Ectodermal cell (in vitro differentiated cells): ENCODE results near the gene TUBG1.
"Not testable (repeated sequence)": the region's sequence is repeated elsewhere in the genome, so short reads cannot be mapped to it uniquely, and the experiment has no call there.

Experiments
- H3K27ac ChIP-seq: 2 replicates; pipeline ENCODE4 v1.7.0; 2013; ENCODE audit warnings: mild to moderate bottlenecking, low read depth, low read length; ENCODE audit not compliant: insufficient read depth, poor library complexity, severe bottlenecking
- H3K27me3 ChIP-seq: 2 replicates; pipeline ENCODE4 v1.7.0; 2013; ENCODE audit warnings: mild to moderate bottlenecking, low read length; ENCODE audit not compliant: insufficient read depth, control insufficient read depth, poor library complexity, severe bottlenecking
- H3K36me3 ChIP-seq: one replicate; pipeline ENCODE4 v1.7.0; 2013; ENCODE audit warnings: low read length; ENCODE audit not compliant: control insufficient read depth, insufficient read depth
- H3K4me1 ChIP-seq: one replicate; pipeline ENCODE4 v1.7.0; 2013; ENCODE audit warnings: low read length; ENCODE audit not compliant: control insufficient read depth, insufficient read depth
- H3K4me3 ChIP-seq: 2 replicates; pipeline ENCODE4 v1.7.0; 2013; ENCODE audit warnings: low read depth, low read length, control low read depth; ENCODE audit not compliant: insufficient read depth
- H3K9me3 ChIP-seq: 2 replicates; pipeline ENCODE4 v1.7.0; 2013; ENCODE audit warnings: mild to moderate bottlenecking, low read length, moderate library complexity; ENCODE audit not compliant: control insufficient read depth
- WGBS, 2 experiments: methylation state at CpG; one replicate each; pipeline ENCODE4 v1.1.7; 2013; ENCODE audit warnings: missing lambda C conversion rate in 2 of 2; 5-methylcytosine and 5-hydroxymethylcytosine counted together

Gene TUBG1

GRCh38 chr17:42607769-42608168 lies 1.7 kb upstream of the TUBG1 start:
- Histone ChIP-seq H3K9me3 (no peaks in the 10 kb centered on the region), H3K27ac (no peak overlapping the region), H3K27me3 (no peaks in the 10 kb centered on the region), H3K36me3 (peaks cover 11% of the 10 kb centered on the region), H3K4me1 (peaks cover 4% of the 10 kb centered on the region), H3K4me3 (peak overlapping the region; percentile 74)
- WGBS, 2 experiments: 87 to 93% methylated on average over 3 of the region's 3 CpGs

DNA sequence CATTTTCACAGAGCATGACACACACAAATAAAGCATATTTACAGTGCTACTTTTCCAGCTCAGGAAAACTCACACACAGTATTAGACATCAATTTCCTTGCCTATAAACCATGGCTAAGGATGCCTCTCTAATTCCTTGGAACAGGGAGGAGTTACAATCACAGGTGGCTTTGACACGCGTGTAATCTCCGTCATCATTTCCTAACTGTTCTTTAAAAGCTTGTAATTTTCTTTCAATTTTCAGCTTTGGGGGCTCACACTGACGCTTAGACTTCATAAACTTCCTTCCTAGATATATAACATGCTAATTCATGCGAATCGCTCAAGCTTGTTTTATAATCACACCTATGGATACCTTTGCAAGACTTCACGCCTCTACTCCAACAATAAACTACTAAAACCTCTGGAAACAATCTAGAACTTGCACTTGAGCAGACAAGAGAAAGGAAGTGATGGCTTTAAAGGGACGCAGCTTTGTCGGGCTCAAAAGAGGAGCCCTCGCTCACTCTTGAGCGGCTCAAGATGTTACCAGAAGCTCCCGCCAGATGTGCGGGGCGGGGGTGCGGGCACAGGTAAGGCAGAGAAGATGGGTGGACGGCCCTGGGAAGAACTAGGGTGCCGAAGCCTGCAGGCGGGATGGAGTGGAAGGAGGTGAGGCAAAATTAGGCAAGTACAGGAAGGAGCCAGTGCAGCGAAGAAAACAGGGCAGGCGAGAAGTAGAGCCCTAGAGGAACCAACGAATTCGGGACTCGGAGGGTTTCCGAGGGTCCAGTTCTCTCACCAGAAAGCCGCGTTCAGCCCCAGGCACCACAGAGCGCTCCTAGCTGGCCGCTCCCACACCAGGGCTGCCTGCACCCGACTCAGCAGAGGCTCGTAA lies 940 bp upstream of the TUBG1 start:
- 2 to 3% methylated on average over 30 of the region's 30 CpGs for WGBS, 2 experiments
- Histone ChIP-seq H3K27me3 (no peaks in the 10 kb centered on the region), H3K36me3 (peaks cover 16% of the 10 kb centered on the region)

GRCh38 chr17:42609814-42610801 lies 625 bp downstream of the TUBG1 start:
- not testable (repeated sequence) for H3K27me3 ChIP-seq, H3K4me1 ChIP-seq, H3K9me3 ChIP-seq
- Histone ChIP-seq H3K36me3 (peaks cover 30% of the 10 kb centered on the region), H3K4me3 (peak overlapping the region; percentile 91), H3K27ac (peak overlapping the region; percentile 64)
- 13 to 14% methylated on average over 33 to 34 of the region's 42 CpGs for WGBS, 2 experiments

More for the DNA sequence above, 940 bp upstream of the TUBG1 start:
- Histone ChIP-seq H3K4me3 (peak overlapping the region; percentile 74), H3K4me1 (peaks cover 4% of the 10 kb centered on the region), H3K27ac (no peak overlapping the region), H3K9me3 (no peaks in the 10 kb centered on the region)

GRCh38 chr17:42612013-42612412 lies 2.5 kb downstream of the TUBG1 start:
- peaks cover 38% of the 10 kb centered on the region for H3K36me3 ChIP-seq
- peaks cover 4% of the 10 kb centered on the region for H3K4me1 ChIP-seq

GRCh38 chr17:42613699-42614295 lies 4.3 kb downstream of the TUBG1 start:
- H3K36me3 ChIP-seq: peaks cover 38% of the 10 kb centered on the region
- H3K27me3 ChIP-seq: no peaks in the 10 kb centered on the region
- H3K9me3 ChIP-seq: no peaks in the 10 kb centered on the region
- WGBS, 2 experiments: 96% methylated on average over 15 of the region's 17 CpGs
- H3K27ac ChIP-seq: no peak overlapping the region
- peaks cover 4% of the 10 kb centered on the region for H3K4me1 ChIP-seq
- no peak overlapping the region for H3K4me3 ChIP-seq

More at GRCh38 chr17:42612013-42612412, 2.5 kb downstream of the TUBG1 start:
- 91 to 94% methylated on average over 4 of the region's 4 CpGs for WGBS, 2 experiments
- no peaks in the 10 kb centered on the region for H3K27me3 ChIP-seq
- H3K9me3 ChIP-seq: no peaks in the 10 kb centered on the region
- H3K4me3 ChIP-seq: no peak overlapping the region
- H3K27ac ChIP-seq: no peak overlapping the region

- peaks cover 5% of the 10 kb centered on the region for H3K4me1 ChIP-seq
- H3K27ac ChIP-seq: peak overlapping the region; percentile 32
- no peaks in the 10 kb centered on the region for H3K9me3 ChIP-seq
- no peak overlapping the region for H3K4me3 ChIP-seq
- H3K36me3 ChIP-seq: peaks cover 24% of the 10 kb centered on the region
- H3K27me3 ChIP-seq: no peaks in the 10 kb centered on the region
- 75 to 82% methylated on average over 4 of the region's 4 CpGs for WGBS, 2 experiments
Measured at GRCh38 chr17:42617956-42618431, 8.5 kb downstream of the TUBG1 start.

DNA sequence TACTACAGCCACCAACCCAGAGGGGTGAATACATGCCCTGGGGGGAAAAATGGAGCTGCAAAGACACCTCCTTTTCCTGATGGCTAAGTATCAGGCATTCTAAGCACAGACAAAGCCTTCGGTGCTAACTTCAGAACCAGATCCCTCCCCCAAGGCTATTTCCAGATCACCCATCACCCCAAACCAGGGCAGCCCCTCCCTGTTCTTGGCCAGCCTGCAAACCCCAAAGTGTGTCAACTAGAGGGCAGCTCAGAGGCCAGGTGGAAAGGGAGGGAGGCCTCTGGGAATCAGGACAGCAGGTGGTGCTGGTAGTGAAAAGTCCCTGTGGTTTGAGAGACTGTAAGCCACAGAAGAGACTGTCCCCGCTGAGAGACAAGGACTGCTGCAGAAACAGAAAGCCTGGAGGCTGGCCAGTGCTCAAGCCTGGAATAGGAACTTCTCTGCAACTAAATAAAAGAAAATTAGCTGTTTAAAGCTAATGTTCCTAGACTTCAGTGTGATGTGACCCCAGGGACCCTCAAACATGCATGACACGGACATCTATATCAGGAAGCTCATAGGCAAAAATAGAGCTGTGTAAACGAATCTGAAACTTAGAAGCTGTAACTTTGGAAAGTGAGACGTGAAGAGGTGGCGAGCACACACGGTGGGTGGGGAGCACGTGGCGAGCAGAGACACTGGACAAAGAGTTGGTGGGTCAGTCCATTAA lies 9.1 kb downstream of the TUBG1 start:
- no peaks in the 10 kb centered on the region for H3K27me3 ChIP-seq
- peaks cover 21% of the 10 kb centered on the region for H3K36me3 ChIP-seq
- WGBS, 2 experiments: 71% methylated on average over 9 of the region's 9 CpGs
- no peaks in the 10 kb centered on the region for H3K9me3 ChIP-seq
- H3K4me3 ChIP-seq: no peak overlapping the region
- H3K27ac ChIP-seq: peak overlapping the region; percentile 32
- H3K4me1 ChIP-seq: peaks cover 5% of the 10 kb centered on the region

- H3K36me3 ChIP-seq, H3K27ac ChIP-seq, H3K27me3 ChIP-seq, H3K4me1 ChIP-seq, H3K4me3 ChIP-seq, H3K9me3 ChIP-seq: not testable (repeated sequence)
- WGBS, 2 experiments: 91 to 96% methylated on average over 3 of the region's 3 CpGs
Measured at GRCh38 chr17:42621987-42622386, 12.5 kb downstream of the TUBG1 start.

DNA sequence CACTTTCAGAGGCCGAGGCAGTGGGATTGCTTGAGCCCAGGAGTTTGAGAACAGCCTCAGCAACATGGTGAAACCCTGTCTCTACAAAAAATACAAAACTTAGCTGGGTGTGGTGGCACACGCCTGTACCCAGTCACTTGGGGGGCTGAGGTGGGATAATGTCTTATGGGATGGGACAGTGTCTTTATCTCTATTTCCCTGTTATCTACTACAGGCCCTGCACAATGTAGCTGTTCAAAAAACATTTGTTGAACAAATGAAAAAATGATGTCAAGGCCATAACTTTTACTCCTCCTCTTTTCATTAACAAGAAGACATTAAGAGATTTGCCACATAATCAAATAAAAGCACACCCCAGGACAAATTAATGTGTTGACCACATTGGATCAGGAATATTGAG lies 13.8 kb downstream of the TUBG1 start:
- Histone ChIP-seq H3K27me3 (no peaks in the 10 kb centered on the region), H3K36me3 (no peaks in the 10 kb centered on the region), H3K4me1 (peaks cover 5% of the 10 kb centered on the region), H3K9me3 (no peaks in the 10 kb centered on the region), H3K4me3 (no peak overlapping the region), H3K27ac (no peak overlapping the region)
- 84 to 99% methylated on average over 2 of the region's 2 CpGs for WGBS, 2 experiments
